Measurements from ENCODE around the gene SFXN2. TPM values are rescaled to one million over a fixed set of nuclear protein-coding genes. Genes with fewer than 3 reads are reported as not detected.

Gene SFXN2
- polyA plus RNA-seq, 1 of the 3 experiments (the other 2 are of a cell fraction) = 10.2 TPM

- no peak for TF ChIP-seq ZBTB33 (IDR thresholded peaks at IDR 0.05; ENCODE audit: borderline replicate concordance, low read depth)
- TF ChIP-seq, protein P1, sequence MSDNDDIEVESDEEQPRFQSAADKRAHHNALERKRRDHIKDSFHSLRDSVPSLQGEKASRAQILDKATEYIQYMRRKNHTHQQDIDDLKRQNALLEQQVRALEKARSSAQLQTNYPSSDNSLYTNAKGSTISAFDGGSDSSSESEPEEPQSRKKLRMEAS (IDR thresholded peaks at IDR 0.05; ENCODE audit: low read depth) = no peak
- TF ChIP-seq TCF12 (IDR thresholded peaks at IDR 0.05) = no peak
- no peak for TF ChIP-seq PBX3 (IDR thresholded peaks at IDR 0.05)
- TF ChIP-seq NRF1 (IDR thresholded peaks at IDR 0.05; ENCODE audit: low read depth, low read length) = no peak
- TF ChIP-seq POLR2AphosphoS5 (IDR thresholded peaks at IDR 0.05; ENCODE audit: low read depth, low read length) = no peak
- TF ChIP-seq JUND (IDR thresholded peaks at IDR 0.05) = no peak
- no peak for TF ChIP-seq TEAD4 (IDR thresholded peaks at IDR 0.05; ENCODE audit: borderline replicate concordance, insufficient read depth)
These were observed 69.1 kb downstream of the SFXN2 start (continued) for GRCh38 chr10:102783568-102783967.

- peaks cover 0 to 6% of the 10 kb centered on the region in 2 experiments for H3K36me3 ChIP-seq (replicated peaks in 1 of 2; ENCODE audit: control insufficient read depth in 1 of 2, insufficient read depth in 2 of 2, low read length in 1 of 2)
- no peak overlapping the region for H3K9ac ChIP-seq
- H3K9me2 ChIP-seq = no peaks in the 10 kb centered on the region
- POLR2A ChIA-PET = no interaction called here
- H3K27ac ChIP-seq (ENCODE audit: low read depth in 2 of 2, low read length in 1 of 2) = no peak overlapping the region
- no peaks in the 10 kb centered on the region for H3K27me3 ChIP-seq (ENCODE audit: insufficient read depth)
- WGBS (ENCODE audit: low lambda C conversion rate) = 69% methylated on average over 2 of the region's 2 CpGs
- H4K20me1 ChIP-seq (ENCODE audit: insufficient read depth) = peaks cover 27% of the 10 kb centered on the region
- H3F3A ChIP-seq (replicated peaks; ENCODE audit: insufficient read depth) = no peaks in the 10 kb centered on the region
- CTCF ChIA-PET = interaction anchor here (1.0 to 1.1 kb wide), 2 partner anchors 10 to 14 kb away, joined by 3 to 5 read pairs; no protein-coding TSS in a partner anchor
- peaks cover 10 to 25% of the 10 kb centered on the region in 2 experiments; a peak in 1 of 4 replicates for H3K4me1 ChIP-seq (ENCODE audit: control insufficient read depth in 1 of 2, insufficient read depth in 2 of 2, low read depth in 1 of 2, low read length in 1 of 2)
- H3K9me3 ChIP-seq = no peaks in the 10 kb centered on the region
- TF ChIP-seq MEF2A (IDR thresholded peaks at IDR 0.05; ENCODE audit: borderline replicate concordance, low read depth) = no peak
- TF ChIP-seq EZH2phosphoT487 (IDR thresholded peaks at IDR 0.05; ENCODE audit: borderline replicate concordance, low read depth) = no peak
- TF ChIP-seq GABPA (IDR thresholded peaks at IDR 0.05; ENCODE audit: low read depth) = no peak
- TF ChIP-seq, protein P1 (IDR thresholded peaks at IDR 0.05; ENCODE audit: low read depth) = no peak
- TF ChIP-seq SMC3 (IDR thresholded peaks at IDR 0.05; ENCODE audit: low read depth, low read length) = no peak
- TF ChIP-seq RCOR1 (IDR thresholded peaks at IDR 0.05; ENCODE audit: low read length) = no peak
- TF ChIP-seq, protein P2, sequence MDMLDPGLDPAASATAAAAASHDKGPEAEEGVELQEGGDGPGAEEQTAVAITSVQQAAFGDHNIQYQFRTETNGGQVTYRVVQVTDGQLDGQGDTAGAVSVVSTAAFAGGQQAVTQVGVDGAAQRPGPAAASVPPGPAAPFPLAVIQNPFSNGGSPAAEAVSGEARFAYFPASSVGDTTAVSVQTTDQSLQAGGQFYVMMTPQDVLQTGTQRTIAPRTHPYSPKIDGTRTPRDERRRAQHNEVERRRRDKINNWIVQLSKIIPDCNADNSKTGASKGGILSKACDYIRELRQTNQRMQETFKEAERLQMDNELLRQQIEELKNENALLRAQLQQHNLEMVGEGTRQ (IDR thresholded peaks at IDR 0.05; ENCODE audit: borderline replicate concordance, low read depth, low read length) = no peak
- TF ChIP-seq MXI1 (IDR thresholded peaks at IDR 0.05; ENCODE audit: low read depth, low read length) = no peak
- no peak for TF ChIP-seq ZBTB33 (IDR thresholded peaks at IDR 0.05; ENCODE audit: borderline replicate concordance, low read depth)
- no peak for TF ChIP-seq TEAD4 (IDR thresholded peaks at IDR 0.05; ENCODE audit: borderline replicate concordance, insufficient read depth)
- TF ChIP-seq ELF1 (IDR thresholded peaks at IDR 0.05) = no peak
- H3K4me3 ChIP-seq (ENCODE audit: low read depth in 2 of 2, low read length in 1 of 2) = no peak overlapping the region
- no peak overlapping the region for H2AFZ ChIP-seq (ENCODE audit: low read depth)
- H3K4me2 ChIP-seq = no peak overlapping the region
- no peak for DNase-seq
- H3K79me2 ChIP-seq (ENCODE audit: insufficient read depth) = peaks cover 74% of the 10 kb centered on the region
These were observed 71.4 kb downstream of the SFXN2 start for GRCh38 chr10:102785818-102786217.
